Activated B cell treated with CpG ODN at 0.5 μM for 24 hours (primary cell): ENCODE measurements around the gene VAMP4. TPM values are rescaled to one million over a fixed set of nuclear protein-coding genes. Genes with fewer than 3 reads are reported as not detected.

Experiments
- ATAC-seq: fragments of 200-7000 bp; cut with Tn5 transposase; one replicate; pipeline ENCODE4 v1.10.0; 2021; ENCODE audit warnings: low read depth, mild to moderate bottlenecking, moderate library complexity
- CTCF ChIA-PET: fragments of 350-600 bp; sonication (Branson Sonifier 250); formaldehyde crosslinking; loops from one replicate; lab custom pipeline; 2021; ENCODE audit warnings: antibody characterized with exemption; lab: Charles Lee
- POLR2A ChIA-PET: fragments of 350-600 bp; sonication (Branson Sonifier 250); formaldehyde crosslinking; loops from one replicate; lab custom pipeline; 2021; ENCODE audit warnings: antibody characterized with exemption; lab: Charles Lee
- DNase-seq: peaks from one replicate; pipeline ENCODE4 v3.0.0; 2022
- H3K27ac Mint-ChIP-seq: one replicate; pipeline ENCODE4 v1.8.0; 2020; ENCODE audit warnings: mixed read lengths
- H3K27me3 Mint-ChIP-seq: one replicate; pipeline ENCODE4 v1.8.0; 2021; ENCODE audit warnings: mixed read lengths
- H3K36me3 Mint-ChIP-seq: one replicate; pipeline ENCODE4 v1.8.0; 2021; ENCODE audit warnings: low read depth, mixed read lengths
- H3K4me1 Mint-ChIP-seq: one replicate; pipeline ENCODE4 v1.8.0; 2021; ENCODE audit warnings: mixed read lengths
- H3K4me3 Mint-ChIP-seq: one replicate; pipeline ENCODE4 v1.8.0; 2020; ENCODE audit warnings: mild to moderate bottlenecking, mixed read lengths
- H3K9me3 Mint-ChIP-seq: one replicate; pipeline ENCODE4 v1.8.0; 2020; ENCODE audit warnings: mixed read lengths
- intact Hi-C: fragments of 100-400 bp; cut with micrococcal nuclease; formaldehyde crosslinking; loops from one replicate; pipeline ENCODE4 v1.15.1; 2024
- total RNA-seq: library from RNA; stranded (reverse); gene quantifications from 2 replicates; pipeline ENCODE4 v1.2.3, GENCODE V29; 2022
- TF ChIP-seq, protein P1 (sequence below): fragments of 200-600 bp; IDR thresholded peaks from one replicate; pipeline ENCODE4 v1.8.0; 2022; ENCODE audit warnings: antibody characterized with exemption, mild to moderate bottlenecking

Gene VAMP4
- total RNA-seq, 1 donor from 2014 or later = 10.5 TPM

DNA sequence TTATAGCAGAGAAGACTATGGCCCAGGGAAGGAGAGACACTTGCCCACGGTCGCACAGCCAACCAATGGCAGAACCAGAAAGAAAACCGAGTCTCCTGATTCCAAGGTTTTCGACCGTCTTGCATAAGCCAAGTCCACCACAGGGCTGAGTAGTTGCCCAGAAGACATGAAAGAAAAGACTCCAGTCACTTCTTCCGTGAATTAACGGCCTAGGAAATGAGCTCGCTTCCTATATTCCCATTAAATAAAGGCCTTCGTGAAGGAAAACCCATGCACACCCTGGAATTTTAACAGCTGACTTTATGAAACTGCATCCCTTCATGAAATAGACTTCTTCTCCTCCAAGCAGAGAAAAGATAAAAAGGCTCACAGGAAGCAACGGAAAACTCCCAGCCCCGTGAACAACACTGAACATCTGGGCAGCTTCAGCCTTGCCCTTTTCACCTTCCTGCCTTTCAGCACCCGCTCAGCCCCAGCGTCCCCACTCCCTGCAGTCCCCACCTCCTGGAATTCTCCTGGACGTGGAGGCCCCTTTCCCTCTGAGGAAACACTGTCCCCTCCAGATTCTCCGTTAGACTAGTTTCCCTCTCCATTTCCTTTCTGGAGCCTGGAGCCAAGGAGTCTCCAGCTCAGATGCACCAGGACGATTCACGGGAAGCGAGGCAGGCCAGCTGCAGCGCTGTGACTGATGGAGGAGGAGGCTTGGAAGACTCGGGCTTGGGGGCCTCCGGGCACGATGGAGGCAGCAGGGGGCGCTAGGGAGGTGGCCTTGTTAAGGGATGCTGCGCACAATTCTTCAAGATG lies 86.7 kb downstream of the VAMP4 start:
- peak; percentile 26 for DNase-seq
- no peak overlapping the region for H3K27ac Mint-ChIP-seq
- intact Hi-C loops = loop anchor here (1.0 kb wide), 1 partner anchor 330 kb away; no protein-coding TSS in a partner anchor
- peaks cover 8% of the 10 kb centered on the region for H3K4me1 Mint-ChIP-seq
- ChIA-PET POLR2A (no interaction called here), CTCF (interaction anchor here (0.7 to 1.2 kb wide), 2 partner anchors 10 to 331 kb away, joined by 3 read pairs; no protein-coding TSS in a partner anchor)
- TF ChIP-seq, protein P1, sequence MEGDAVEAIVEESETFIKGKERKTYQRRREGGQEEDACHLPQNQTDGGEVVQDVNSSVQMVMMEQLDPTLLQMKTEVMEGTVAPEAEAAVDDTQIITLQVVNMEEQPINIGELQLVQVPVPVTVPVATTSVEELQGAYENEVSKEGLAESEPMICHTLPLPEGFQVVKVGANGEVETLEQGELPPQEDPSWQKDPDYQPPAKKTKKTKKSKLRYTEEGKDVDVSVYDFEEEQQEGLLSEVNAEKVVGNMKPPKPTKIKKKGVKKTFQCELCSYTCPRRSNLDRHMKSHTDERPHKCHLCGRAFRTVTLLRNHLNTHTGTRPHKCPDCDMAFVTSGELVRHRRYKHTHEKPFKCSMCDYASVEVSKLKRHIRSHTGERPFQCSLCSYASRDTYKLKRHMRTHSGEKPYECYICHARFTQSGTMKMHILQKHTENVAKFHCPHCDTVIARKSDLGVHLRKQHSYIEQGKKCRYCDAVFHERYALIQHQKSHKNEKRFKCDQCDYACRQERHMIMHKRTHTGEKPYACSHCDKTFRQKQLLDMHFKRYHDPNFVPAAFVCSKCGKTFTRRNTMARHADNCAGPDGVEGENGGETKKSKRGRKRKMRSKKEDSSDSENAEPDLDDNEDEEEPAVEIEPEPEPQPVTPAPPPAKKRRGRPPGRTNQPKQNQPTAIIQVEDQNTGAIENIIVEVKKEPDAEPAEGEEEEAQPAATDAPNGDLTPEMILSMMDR = no peak
- no peaks in the 10 kb centered on the region for H3K9me3 Mint-ChIP-seq
- H3K36me3 Mint-ChIP-seq = no peaks in the 10 kb centered on the region
- no peak for ATAC-seq
- H3K27me3 Mint-ChIP-seq = peaks cover 39% of the 10 kb centered on the region
- H3K4me3 Mint-ChIP-seq = no peak overlapping the region

- intact Hi-C loops = no loop called here
- Mint-ChIP-seq H3K4me1 (peaks cover 8% of the 10 kb centered on the region), H3K9me3 (no peaks in the 10 kb centered on the region), H3K27me3 (peaks cover 39% of the 10 kb centered on the region), H3K27ac (no peak overlapping the region), H3K36me3 (no peaks in the 10 kb centered on the region), H3K4me3 (no peak overlapping the region)
- ChIA-PET POLR2A (no interaction called here), CTCF (interaction anchor here (0.7 to 1.2 kb wide), 2 partner anchors 9 to 332 kb away, joined by 3 read pairs; no protein-coding TSS in a partner anchor)
- ATAC-seq = no peak
- no peak for DNase-seq
- TF ChIP-seq, protein P1 = no peak
Measured at GRCh38 chr1:171654201-171654941, 87.5 kb downstream of the VAMP4 start.

GRCh38 chr1:171653796-171654195 lies 88.1 kb downstream of the VAMP4 start:
- no peak overlapping the region for H3K4me3 Mint-ChIP-seq
- ATAC-seq (no peak), DNase-seq (no peak)
- peaks cover 8% of the 10 kb centered on the region for H3K4me1 Mint-ChIP-seq
- no peaks in the 10 kb centered on the region for H3K36me3 Mint-ChIP-seq
- TF ChIP-seq, protein P1 = no peak
- no peaks in the 10 kb centered on the region for H3K9me3 Mint-ChIP-seq
- no peak overlapping the region for H3K27ac Mint-ChIP-seq
- POLR2A ChIA-PET = no interaction called here
- CTCF ChIA-PET = no interaction called here
- H3K27me3 Mint-ChIP-seq = peaks cover 39% of the 10 kb centered on the region
- intact Hi-C loops = no loop called here

- TF ChIP-seq, protein P1 = no peak
- ChIA-PET POLR2A (no interaction called here), CTCF (interaction anchor here (1.2 kb wide), 1 partner anchor 10 kb away, joined by 3 read pairs; no protein-coding TSS in a partner anchor)
- peaks cover 36% of the 10 kb centered on the region for H3K27me3 Mint-ChIP-seq
- no peaks in the 10 kb centered on the region for H3K36me3 Mint-ChIP-seq
- no peaks in the 10 kb centered on the region for H3K9me3 Mint-ChIP-seq
- no peak within 1 kb of the TSS for H3K27ac Mint-ChIP-seq
- intact Hi-C loops = no loop called here
- ATAC-seq (no peak), DNase-seq (no peak)
- H3K4me3 Mint-ChIP-seq = no peak within 1 kb of the TSS
- peaks cover 8% of the 10 kb centered on the region for H3K4me1 Mint-ChIP-seq
Measured at GRCh38 chr1:171652234-171652822, 89.5 kb downstream of the VAMP4 start, which contains the start of gene MYOC. Gene MYOC (minus strand): TSS chr1:171652688. CDS start chr1:171652611, 77 bp downstream.

Other genes with a start within 250 kb of the VAMP4 start
- 0.27 and 0.29 TPM in 2 replicates for gene MYOCOS, start 119.8 kb downstream of the VAMP4 start, total RNA-seq
- gene MYOC, start 89.4 kb downstream of the VAMP4 start, total RNA-seq = not detected in 2 replicates
- gene METTL13, start 39.6 kb upstream of the VAMP4 start, total RNA-seq = 33.6 and 35.7 TPM in 2 replicates
- 1.9 and 2.1 TPM in 2 replicates for gene DNM3, start 99.4 kb upstream of the VAMP4 start, total RNA-seq